ENCODE results near the gene TM9SF1. TPM values are rescaled to one million over a fixed set of nuclear protein-coding genes. Genes with fewer than 3 reads are reported as not detected.

Gene TM9SF1
- total and polyA plus RNA-seq, 9 of the 15 experiments (the other 6 are each of a cell fraction or from before 2014, with no cell fraction given), result 5.3 to 20.3 (median 11.8) TPM

DNA sequence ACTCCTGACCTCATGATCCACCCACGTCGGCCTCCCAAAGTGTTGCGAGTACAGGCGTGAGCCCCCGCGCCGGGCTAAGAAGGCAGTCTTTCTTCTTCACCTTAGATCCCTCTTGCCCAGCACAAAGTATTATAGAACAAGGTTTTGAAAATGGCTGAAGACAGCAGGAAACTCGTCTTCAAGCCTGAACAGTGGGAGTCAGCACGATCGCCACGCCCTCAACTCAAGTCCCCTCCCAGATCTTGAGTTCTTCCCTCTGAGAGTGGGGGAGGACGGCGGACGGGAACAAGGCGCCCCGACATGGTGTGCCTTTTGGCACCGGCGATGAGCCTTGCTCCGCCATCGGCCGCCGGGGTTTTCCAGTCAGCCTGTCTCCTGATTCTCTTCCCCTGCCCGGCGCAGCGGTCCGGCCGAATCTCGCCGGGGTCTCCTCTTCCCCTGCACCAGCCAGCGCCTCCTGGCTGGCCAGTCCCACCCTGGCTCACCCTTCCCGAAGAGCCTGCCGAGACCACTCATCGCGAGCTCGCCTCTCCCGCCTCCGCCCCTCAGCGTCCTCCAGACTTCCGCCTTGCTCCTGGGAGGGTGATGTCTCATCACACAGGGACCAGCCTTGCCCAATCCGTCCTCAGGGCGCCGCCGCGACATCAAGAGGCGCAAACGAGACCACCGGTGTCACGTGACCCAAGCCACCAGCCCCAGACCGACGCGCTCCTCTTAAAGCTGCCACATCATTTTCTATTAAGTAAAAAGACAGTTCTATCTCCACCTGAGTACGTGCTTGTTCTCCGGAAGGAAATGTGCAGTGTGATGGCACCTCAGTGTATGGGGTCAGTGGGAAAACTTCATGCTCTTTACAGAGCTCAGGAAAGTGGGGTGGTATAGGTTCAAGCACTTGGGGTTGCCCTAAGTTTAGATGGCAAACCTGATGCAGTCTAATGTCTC is 18.0 kb upstream of the TM9SF1 start, which contains the start of gene CHMP4A (continued):
- TF ChIP-seq CBX1 (IDR thresholded peaks at IDR 0.05; ENCODE audit: low read depth) (peak; percentile 85), L3MBTL2 (IDR thresholded peaks at IDR 0.05) (peak; percentile 56), KDM1A (IDR thresholded peaks at IDR 0.05) (no peak), TFAM (CRISPR knock-in tag; conservative IDR thresholded peaks at IDR 0.05) (no peak), ZNF764 (CRISPR knock-in tag; IDR thresholded peaks at IDR 0.05; ENCODE audit: low read depth) (peak; percentile 45; the same call in 1 of the 2 replicates), ZNF695 (CRISPR knock-in tag; IDR thresholded peaks at IDR 0.05) (no peak), SREBF1 (IDR thresholded peaks at IDR 0.05; ENCODE audit: borderline replicate concordance, low read depth, low read length) (no peak), ZNF507 (tag; conservative IDR thresholded peaks at IDR 0.05) (no peak), ZFX (CRISPR knock-in tag; IDR thresholded peaks at IDR 0.05) (peak; percentile 21; the same call in 1 of the 2 replicates), NUFIP1 (IDR thresholded peaks at IDR 0.05; ENCODE audit: partially characterized antibody) (no peak), EP400 (IDR thresholded peaks at IDR 0.05) (peak; percentile 91), SETDB1 (IDR thresholded peaks at IDR 0.05; ENCODE audit: low read length) (no peak), CREB1 (IDR thresholded peaks at IDR 0.05) (peak; percentile 98), CREB1 (CRISPR knock-in tag; IDR thresholded peaks at IDR 0.05) (peak; percentile 98), MAFK (IDR thresholded peaks at IDR 0.05; ENCODE audit: low read length) (peak; percentile 8; the same call in 1 of the 2 replicates), SIN3A (IDR thresholded peaks at IDR 0.05; ENCODE audit: borderline replicate concordance in 2 of 2, control insufficient read depth in 1 of 2, low read depth in 2 of 2, low read length in 2 of 2) (peak; percentile 53 to 60; a peak in 2 of 4 replicates), SIN3B (IDR thresholded peaks at IDR 0.05; ENCODE audit: low read depth) (peak; percentile 88), STAT5A (IDR thresholded peaks at IDR 0.05; ENCODE audit: borderline replicate concordance, low read length) (no peak)
- TF ChIP-seq, protein P1, sequence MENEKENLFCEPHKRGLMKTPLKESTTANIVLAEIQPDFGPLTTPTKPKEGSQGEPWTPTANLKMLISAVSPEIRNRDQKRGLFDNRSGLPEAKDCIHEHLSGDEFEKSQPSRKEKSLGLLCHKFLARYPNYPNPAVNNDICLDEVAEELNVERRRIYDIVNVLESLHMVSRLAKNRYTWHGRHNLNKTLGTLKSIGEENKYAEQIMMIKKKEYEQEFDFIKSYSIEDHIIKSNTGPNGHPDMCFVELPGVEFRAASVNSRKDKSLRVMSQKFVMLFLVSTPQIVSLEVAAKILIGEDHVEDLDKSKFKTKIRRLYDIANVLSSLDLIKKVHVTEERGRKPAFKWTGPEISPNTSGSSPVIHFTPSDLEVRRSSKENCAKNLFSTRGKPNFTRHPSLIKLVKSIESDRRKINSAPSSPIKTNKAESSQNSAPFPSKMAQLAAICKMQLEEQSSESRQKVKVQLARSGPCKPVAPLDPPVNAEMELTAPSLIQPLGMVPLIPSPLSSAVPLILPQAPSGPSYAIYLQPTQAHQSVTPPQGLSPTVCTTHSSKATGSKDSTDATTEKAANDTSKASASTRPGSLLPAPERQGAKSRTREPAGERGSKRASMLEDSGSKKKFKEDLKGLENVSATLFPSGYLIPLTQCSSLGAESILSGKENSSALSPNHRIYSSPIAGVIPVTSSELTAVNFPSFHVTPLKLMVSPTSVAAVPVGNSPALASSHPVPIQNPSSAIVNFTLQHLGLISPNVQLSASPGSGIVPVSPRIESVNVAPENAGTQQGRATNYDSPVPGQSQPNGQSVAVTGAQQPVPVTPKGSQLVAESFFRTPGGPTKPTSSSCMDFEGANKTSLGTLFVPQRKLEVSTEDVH (IDR thresholded peaks at IDR 0.05; ENCODE audit: low read depth, partially characterized antibody), result peak; percentile 75
- TF ChIP-seq, protein P2, sequence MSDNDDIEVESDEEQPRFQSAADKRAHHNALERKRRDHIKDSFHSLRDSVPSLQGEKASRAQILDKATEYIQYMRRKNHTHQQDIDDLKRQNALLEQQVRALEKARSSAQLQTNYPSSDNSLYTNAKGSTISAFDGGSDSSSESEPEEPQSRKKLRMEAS (CRISPR knock-in tag; IDR thresholded peaks at IDR 0.05), result peak; percentile 57
- TF ChIP-seq, protein P3, sequence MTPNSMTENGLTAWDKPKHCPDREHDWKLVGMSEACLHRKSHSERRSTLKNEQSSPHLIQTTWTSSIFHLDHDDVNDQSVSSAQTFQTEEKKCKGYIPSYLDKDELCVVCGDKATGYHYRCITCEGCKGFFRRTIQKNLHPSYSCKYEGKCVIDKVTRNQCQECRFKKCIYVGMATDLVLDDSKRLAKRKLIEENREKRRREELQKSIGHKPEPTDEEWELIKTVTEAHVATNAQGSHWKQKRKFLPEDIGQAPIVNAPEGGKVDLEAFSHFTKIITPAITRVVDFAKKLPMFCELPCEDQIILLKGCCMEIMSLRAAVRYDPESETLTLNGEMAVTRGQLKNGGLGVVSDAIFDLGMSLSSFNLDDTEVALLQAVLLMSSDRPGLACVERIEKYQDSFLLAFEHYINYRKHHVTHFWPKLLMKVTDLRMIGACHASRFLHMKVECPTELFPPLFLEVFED (CRISPR knock-in tag; conservative IDR thresholded peaks at IDR 0.05), result 0 out of 2 replicates have a peak, but pooled peaks have one; percentile 24
